GM19467 (cell line): ENCODE data around the gene ZFYVE26.
"Not testable (repeated sequence)": the region's sequence is repeated elsewhere in the genome, so short reads cannot be mapped to it uniquely, and the experiment has no call there.

Source experiments
- ATAC-seq: cut with Tn5 transposase; IDR thresholded peaks from one replicate; pipeline ENCODE4 v1.9.1; 2021; ENCODE audit warnings: mild to moderate bottlenecking, moderate library complexity; ENCODE audit not compliant: unreplicated experiment

Gene ZFYVE26

GRCh38 chr14:67759916-67760315 lies 56.5 kb downstream of the ZFYVE26 start:
- ATAC-seq, result no peak

- no peak for ATAC-seq
These were observed 59.2 kb downstream of the ZFYVE26 start for GRCh38 chr14:67757175-67757574.

DNA sequence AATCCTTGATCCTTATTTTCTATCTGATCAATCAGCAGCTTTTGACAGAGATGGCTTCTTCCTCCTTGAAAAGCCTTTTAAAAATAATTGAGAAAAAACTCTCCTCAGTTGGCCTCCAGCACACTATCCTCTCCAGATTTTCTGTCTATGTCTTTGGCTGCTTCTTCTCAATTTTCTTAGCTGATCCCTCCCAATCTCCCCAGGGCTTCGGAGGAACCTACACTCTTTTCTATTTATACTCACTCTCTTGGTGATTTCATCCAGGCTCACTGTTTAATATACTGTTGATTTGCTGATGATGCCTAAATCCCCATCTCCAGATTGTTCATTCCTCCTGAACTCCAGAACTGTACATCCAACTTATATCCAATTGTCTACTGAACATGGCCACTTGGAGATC lies 59.9 kb downstream of the ZFYVE26 start:
- no peak for ATAC-seq

DNA sequence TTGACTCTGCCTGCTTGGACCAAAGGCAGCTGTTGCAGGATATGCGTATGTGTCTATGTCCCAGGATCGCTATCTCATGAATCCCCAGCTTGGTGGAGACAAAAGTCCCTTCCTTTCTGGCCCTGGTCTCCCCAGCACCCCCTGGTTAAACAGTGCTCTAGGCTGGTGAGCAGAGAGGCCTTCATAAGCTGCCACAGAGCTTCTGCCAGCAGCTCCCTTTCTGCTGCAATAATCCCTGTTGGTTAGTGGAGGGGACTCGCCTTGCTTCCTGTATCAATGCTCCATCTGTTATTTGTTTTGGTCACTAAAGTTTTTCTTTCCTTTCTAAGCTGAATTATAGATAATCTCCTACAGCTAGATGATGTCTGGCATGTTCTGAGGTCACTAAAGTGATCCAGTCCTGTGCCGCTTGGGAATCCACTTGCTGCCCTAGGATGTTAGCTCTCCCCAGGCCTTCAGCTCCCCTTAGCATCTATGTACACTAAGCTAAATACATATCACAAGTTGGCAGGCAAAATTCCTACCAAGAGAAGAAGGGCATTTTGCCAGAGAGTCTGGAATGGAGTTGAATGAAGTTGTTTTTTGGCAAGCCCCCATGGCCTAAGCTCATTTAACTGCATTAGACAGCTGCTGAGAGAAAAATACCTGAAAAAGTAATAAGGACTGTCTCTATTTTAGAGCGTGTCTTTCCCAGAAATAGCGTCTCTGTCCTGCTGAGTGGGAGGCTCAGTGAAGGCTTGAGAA lies 66.9 kb downstream of the ZFYVE26 start:
- no peak for ATAC-seq

DNA sequence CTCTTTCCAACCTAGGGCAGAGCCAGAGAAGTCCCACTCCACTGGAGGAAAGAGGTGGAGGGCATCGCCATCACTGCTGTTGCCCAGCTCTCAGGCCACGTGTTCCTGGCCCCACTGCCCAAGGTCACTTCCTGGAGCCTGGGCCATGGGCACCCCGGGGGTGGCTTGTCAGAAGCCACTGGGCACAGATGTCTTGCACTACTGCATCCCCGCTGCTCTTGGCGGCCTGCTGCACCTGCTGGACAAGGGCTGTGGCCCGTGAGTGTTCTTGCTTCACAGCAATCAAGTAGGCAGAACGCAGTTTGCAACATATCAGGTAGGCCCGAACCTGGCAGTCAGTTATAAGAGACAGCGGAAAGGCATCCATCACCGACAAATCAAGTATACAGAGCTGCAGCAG lies 68.1 kb downstream of the ZFYVE26 start:
- no peak for ATAC-seq

- no peak for ATAC-seq
These were observed 69.5 kb downstream of the ZFYVE26 start for GRCh38 chr14:67746927-67747326.

DNA sequence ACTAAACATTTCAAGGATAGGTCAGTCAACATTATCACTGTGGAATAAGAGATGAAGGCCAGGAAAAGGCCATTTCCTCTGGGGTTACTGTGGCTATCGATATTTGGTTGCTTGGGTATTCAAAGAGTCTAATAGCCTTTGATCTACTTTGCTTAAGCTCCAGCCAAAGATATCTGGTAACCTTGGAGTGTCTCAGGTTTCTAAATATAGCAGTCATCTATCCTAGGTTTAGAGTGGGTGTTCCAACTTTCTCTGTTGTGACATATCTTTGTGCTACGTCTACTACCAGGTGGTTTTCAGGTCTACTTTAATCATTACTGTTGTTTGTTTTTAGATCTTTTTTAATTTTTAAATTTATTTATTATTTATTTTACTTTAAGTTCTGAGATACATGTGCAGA lies 72.3 kb downstream of the ZFYVE26 start:
- ATAC-seq, result no peak

- ATAC-seq, result no peak
These were observed 77.5 kb downstream of the ZFYVE26 start for GRCh38 chr14:67738740-67739504.

DNA sequence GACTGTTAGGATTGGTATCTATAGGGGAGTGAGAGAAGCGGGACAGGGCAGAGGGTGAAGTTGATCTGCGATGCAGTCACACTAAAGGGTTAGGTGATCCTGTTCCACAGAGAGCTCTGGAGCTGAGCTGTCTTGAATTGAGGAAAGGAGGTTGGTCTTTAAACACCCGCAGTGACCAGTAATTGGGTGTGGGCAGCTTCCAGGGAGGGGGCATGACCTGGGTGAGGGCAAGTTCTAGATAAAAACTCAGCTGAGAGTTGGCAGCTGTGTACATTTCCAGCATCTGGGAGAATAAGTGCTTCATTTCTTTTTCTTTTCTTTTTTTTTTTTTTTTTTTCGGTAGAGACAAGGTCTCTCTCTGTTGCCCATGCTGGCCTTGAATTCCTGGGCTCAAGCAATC lies 79.6 kb downstream of the ZFYVE26 start:
- ATAC-seq, result no peak

DNA sequence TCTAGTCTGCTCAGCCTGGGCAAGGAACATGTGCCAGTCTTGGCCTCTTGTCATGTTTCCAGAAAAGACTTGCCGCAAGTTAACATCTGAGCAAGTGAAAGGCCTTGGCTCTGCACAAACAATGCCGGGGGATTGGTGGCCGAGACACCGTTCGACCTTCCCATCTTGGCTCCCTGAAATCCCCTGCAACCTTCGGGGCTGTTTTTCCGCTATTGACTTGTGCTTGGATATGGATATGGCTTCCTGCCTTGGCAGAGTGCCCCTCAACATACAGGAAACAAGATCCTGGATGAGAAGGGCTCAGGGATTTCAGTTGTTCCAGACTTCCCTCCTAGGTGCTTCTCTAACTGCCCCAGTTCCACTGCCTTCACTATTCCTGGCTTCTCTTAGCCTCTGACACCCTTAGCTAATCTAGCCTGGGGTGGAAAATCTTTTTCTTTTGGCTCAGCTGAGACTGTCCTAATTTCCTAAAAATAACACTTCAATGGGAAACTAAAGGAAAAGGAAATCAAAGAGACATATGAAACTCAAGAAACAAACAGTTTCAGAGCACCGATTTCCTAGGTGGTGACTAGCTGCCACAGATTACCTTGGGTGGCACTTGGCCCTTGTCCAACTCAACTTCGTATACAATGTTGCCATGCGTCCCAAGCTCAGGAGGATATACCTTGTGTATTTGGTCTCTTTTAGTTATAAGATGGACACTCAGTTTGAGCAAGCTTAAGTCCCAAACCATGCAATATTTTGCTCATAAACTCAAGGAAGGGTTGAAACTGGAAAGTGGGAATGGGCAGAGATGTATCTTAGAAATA lies 80.8 kb downstream of the ZFYVE26 start:
- ATAC-seq, result no peak

- ATAC-seq, result no peak
These were observed 81.7 kb downstream of the ZFYVE26 start for GRCh38 chr14:67734675-67735074.

DNA sequence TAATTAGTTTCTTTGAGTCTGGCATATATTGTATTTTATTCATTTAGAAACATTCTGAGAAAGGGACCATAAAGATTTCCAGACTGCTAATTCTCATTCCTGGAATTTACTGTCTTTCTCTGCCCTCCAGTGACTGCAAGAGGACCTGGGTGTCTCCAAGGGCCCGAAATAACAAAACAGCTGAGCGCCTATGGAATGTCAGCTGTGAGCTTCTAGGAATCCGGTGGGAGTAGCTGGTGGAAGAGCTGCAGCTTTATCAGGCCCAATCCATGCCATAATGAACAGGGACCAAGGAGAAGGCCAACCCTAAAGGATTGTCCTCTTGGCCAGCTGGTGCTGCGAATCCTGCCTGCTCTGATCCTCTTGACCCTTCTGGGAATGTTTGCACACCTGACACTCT lies 82.8 kb downstream of the ZFYVE26 start:
- ATAC-seq, result no peak

- ATAC-seq, result no peak
These were observed 87.1 kb downstream of the ZFYVE26 start for GRCh38 chr14:67729072-67729885.

DNA sequence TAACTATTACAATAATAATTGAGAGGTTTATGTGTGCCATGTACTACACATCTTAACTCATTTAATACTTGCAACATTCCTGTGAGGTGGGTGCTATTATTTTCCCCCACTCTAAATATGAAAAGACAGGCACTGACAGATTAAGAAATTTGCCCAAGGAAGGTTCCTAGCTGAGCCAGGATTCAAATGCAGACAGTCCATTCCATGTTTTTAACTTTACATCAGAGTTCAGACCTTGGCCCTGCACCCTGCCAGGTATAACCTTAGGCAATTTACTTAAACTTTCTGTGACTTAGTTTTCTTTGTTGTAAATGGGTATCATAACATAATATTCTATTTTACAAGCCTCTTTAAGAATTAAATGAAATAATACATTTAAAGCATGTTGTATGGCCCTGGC lies 88.1 kb downstream of the ZFYVE26 start:
- no peak for ATAC-seq

GRCh38 chr14:67727361-67727760 lies 89.0 kb downstream of the ZFYVE26 start:
- no peak for ATAC-seq

DNA sequence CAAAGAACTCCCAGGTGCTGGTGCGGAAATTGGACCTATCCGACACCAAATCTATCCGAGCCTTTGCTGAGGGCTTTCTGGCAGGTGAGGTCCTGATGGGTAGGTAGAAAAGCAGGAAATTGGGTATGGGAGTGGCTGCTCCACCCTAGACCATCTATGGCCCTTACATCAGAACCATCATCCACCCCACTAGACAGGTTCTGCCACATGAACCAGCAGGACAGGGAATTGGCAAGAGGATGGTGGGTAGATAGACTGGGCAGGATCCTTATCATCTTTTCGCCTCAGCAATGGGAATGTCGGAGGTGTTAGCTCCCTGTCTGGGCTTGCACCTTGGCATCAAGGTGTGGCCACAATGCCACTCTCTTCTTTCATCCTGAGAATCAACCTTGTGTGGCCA lies 91.2 kb downstream of the ZFYVE26 start:
- no peak for ATAC-seq

GRCh38 chr14:67722293-67722692 lies 94.1 kb downstream of the ZFYVE26 start:
- ATAC-seq, result no peak

DNA sequence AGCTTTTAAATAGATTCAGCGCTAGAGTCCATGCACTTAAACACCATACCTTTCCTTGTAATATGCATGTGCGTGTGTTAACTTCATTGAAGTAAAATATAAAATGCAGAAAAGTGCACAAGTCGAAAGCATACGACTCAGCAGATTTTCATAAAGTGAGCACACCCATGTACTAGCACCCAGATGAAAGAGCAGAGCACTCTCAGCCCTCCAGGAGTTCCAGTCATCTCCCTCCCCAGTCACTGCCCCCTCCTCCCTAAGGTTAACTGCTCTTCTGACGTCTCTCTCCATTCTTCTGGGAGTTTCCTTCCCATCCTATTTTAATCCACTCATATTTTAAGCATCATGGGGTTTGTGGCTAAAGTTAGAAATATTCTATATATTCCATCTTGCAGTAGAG lies 94.5 kb downstream of the ZFYVE26 start:
- ATAC-seq, result no peak

- ATAC-seq, result no peak
These were observed 96.5 kb downstream of the ZFYVE26 start for GRCh38 chr14:67719866-67720265.

DNA sequence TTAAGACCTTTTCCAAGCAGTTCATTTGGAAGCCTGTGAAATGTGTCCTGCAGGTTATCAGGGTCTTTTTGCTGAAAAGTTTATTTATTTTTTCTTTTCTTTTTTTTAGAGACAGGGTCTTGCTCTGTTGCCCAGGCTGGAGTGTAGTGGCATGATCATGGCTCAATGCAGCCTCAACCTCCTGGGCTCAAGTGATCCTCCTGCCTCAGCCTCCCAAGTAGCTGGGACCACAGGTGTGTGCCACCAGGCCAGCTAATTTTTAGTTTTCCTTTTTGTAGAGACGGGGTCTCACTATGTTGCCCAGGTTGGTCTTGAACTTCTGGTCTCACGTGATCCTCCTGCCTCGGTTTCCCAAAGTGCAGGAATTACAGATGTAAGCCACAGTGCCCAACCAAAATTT lies 97.0 kb downstream of the ZFYVE26 start:
- not testable (repeated sequence) for ATAC-seq

- ATAC-seq, result no peak
These were observed 98.1 kb downstream of the ZFYVE26 start for GRCh38 chr14:67718265-67718664.
